WI38 (cell line): Measurements from ENCODE around the gene INPP5A.
"Not testable (repeated sequence)": the region's sequence is repeated elsewhere in the genome, so short reads cannot be mapped to it uniquely, and the experiment has no call there.

Experiments used
- H3K4me3 ChIP-seq: 2 replicates; pipeline ENCODE4 v1.5.1; 2011; ENCODE audit warnings: low read depth, mild to moderate bottlenecking, control low read depth, low read length
- TF ChIP-seq, protein P1 (sequence below): IDR thresholded peaks from 2 replicates; pipeline ENCODE4 v1.5.1; 2012; ENCODE audit warnings: low read depth, mild to moderate bottlenecking, control low read depth, low read length

INPP5A gene

DNA sequence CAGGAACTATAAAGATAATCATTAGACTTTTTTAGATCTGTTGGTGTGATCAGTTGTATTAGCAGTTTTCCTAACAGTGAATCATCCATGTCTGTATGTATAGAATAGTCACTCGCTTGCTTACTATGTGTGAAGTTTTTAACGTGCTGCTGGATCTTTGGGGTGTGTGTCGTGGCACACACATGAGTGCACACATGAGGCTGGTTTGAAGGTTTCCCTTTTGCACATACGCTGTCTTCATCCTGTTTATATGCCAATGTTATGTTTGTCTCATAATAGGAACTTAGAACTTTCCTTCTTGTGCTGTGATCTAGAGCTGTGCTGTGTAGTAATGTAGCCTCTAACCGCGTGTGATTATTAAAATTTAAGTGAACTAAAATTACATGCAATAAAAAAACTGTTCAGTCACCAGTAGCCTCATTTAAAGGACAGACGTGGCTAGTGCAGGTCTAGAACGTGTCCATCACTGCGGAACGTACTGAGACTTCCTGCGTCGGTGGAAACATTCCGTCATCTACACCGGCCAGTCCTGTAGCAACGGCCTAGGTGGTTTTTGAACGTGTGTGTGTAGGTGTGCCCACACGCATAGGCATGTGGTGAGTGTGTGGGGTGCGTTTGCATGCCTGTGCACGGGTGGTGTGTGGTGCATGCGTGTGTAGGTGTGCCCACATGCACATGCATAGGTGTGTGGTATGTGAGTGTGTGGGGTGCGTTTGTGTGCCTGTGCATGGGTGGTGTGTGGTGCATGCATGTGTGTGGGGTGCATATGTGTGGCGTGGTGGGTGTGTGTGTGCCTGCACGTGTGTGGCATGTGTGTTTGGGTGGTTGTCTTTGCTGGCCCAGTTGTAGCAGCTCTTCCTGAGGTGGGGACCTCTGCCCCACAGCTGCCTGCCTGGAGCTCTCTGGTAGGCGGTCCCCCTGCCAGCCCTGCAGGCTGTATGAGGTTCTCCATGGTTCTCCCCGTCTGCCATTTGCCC, 56.6 kb downstream of the INPP5A start:
- no peak overlapping the region for H3K4me3 ChIP-seq

DNA sequence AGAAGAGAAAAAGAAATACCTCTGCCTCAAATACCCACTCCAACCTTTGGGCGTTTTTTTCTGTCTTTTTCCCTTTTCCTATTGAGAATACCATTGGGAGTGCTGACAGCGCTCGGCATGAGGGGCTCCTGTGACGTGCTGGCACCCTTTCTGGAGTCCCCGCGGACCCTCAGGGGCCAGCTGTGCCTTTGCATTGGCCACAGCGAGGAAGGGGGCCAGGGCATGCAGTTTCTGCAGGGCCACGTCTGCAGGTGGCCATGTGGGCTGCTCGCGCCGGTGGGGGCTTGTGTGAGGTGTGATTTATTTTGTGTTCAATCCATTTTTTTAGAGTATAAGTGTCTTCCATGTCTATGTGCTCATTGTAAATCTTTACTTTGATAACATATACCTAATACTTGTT, 57.4 kb downstream of the INPP5A start:
- TF ChIP-seq, protein P1, sequence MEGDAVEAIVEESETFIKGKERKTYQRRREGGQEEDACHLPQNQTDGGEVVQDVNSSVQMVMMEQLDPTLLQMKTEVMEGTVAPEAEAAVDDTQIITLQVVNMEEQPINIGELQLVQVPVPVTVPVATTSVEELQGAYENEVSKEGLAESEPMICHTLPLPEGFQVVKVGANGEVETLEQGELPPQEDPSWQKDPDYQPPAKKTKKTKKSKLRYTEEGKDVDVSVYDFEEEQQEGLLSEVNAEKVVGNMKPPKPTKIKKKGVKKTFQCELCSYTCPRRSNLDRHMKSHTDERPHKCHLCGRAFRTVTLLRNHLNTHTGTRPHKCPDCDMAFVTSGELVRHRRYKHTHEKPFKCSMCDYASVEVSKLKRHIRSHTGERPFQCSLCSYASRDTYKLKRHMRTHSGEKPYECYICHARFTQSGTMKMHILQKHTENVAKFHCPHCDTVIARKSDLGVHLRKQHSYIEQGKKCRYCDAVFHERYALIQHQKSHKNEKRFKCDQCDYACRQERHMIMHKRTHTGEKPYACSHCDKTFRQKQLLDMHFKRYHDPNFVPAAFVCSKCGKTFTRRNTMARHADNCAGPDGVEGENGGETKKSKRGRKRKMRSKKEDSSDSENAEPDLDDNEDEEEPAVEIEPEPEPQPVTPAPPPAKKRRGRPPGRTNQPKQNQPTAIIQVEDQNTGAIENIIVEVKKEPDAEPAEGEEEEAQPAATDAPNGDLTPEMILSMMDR = no peak
- H3K4me3 ChIP-seq = no peak overlapping the region

More for the DNA sequence above, 56.6 kb downstream of the INPP5A start:
- TF ChIP-seq, protein P1 = no peak

DNA sequence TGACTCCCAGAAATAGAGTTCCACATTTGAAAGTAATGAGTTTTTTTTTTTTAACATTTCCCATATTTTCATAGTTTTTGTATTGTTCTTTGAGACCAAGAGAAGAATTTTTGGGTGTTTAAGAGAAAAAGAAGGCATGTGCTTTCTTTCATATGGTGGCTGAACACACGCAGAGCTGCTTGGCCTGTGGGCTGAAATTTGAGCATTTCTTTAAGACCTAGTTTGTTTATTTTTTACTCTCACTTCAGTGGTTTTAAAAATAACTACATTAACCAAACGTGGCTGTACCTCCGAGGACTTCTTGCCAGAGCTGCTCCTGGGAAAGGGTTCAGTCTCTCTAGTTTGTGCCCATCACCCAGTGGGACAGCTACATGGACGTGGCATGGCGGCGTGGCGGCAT, 58.3 kb downstream of the INPP5A start:
- H3K4me3 ChIP-seq = no peak overlapping the region
- TF ChIP-seq, protein P1 = no peak

DNA sequence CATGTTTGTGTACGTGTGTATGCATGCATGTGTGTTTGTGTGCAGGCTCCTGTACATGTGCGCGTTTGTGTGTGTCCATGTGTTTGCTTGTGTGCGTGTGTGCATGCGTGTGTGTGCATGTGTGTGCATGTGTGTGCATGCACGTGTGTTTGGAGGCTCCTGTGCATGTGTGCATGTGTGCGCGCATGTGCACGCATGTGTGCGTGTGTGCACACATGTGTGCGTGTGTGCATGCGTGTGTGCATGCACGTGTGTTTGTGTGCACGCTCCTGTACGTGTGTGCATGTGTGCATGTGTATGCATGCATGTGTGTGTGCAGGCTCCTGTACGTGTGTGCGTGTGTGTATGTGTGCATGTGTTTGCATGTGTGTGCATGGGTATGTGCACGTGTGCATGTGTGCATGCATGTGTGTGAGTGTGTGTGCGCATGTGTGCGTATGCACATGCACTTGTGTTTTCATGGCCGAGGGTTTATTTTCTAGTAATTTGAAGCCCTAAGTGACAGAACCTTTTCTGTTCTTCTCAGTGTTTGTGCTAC, 59.2 kb downstream of the INPP5A start:
- TF ChIP-seq, protein P1 = no peak
- no peak overlapping the region for H3K4me3 ChIP-seq

DNA sequence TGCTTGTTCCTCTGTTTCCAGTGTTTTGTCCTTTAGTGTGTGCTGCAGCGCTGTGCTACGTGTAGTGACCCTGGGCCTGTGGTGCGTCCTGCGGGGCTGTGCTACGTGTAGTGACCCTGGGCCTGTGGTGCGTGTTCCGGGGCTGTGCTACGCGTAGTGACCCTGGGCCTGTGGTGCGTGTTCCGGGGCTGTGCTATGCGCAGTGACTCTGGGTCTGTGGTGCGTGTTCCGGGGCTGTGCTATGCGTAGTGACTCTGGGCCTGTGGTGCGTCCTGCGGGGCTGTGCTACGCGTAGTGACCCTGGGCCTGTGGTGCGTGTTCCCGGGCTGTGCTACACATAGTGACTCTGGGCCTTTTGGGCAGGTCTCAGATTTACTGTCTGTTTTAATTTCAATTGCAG, 60.1 kb downstream of the INPP5A start:
- TF ChIP-seq, protein P1 = no peak
- no peak overlapping the region for H3K4me3 ChIP-seq

DNA sequence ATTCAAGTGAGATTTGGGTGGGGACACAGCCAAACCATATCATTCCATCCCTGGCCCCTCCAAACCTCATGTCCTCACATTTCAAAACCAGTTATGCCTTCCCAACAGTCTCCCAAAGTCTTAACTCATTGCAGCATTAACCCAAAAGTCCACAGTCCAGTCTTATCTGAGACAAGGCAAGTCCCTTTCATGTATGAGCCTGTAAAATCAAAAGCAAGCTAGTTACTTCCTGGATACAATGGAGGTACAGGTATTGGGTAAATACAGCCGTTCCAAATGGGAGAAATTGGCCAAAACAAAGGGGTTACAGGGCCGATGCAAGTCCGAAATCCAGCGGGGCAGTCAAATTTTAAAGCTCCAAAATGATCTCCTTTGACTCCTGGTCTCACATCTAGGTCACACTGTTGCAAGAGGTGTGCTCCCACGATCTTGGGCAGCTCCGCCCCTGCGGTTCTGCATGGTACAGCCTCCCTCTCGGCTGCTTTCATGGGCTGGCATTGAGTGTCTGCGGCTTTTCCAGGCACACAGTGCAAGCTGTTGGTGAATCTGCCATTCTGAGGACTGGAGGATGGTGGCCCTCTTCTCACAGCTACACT, 61.5 kb downstream of the INPP5A start:
- not testable (repeated sequence) for H3K4me3 ChIP-seq

DNA sequence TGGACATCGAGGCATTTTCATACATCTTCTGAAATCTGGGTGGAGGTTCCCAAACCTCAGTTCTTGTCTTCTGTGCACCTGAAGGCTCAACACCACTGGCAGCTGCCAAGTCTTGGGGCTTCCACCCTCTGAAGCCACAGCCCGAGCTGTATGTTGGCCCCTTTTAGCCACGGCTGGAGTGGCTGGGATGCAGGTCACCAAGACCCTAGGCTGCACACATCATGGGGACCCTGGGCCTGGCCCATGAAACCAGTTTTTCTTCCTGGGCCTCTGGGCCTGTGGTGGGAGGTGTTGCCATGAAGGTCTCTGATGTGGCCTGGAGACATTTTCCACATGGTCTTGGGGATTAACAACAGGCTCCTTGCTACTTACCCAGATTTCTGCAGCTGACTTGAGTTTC, 62.1 kb downstream of the INPP5A start:
- no peak overlapping the region for H3K4me3 ChIP-seq
- TF ChIP-seq, protein P1 = no peak
